ENCODE measurements around the gene GRK7. TPM values are rescaled to one million over a fixed set of nuclear protein-coding genes. Genes with fewer than 3 reads are reported as not detected.

The GRK7 gene
- total and polyA plus RNA-seq, 2 experiments from 2014 or later = 0.07 TPM; not detected in 1

DNA sequence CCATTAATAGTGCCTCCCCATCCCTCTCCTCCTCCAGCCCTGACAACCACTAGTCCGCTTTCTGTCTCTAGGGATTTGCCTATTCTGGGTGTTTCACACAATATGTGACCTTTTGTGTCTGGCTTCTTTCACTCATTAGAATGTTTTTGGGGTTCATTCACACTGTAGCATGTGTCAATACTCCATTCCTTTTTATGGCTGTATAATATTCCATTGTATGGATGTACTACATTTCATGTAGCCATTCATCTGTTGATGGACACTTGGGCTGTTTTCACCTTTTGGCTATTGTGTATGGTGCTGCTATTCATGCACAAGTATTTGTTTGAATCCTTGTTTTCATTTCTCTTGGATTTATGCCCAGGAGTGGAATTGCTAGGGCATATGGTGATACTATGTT is 16.5 kb downstream of the GRK7 start:
- no peaks in the 10 kb centered on the region for H3K9me2 ChIP-seq (replicated peaks; ENCODE audit: insufficient read depth)
- no peaks in the 10 kb centered on the region for H3K27me3 ChIP-seq
- WGBS (ENCODE audit: low lambda C conversion rate, missing lambda C conversion rate) = 93% methylated on average over 1 of the region's 1 CpG
- no peak overlapping the region for H3K4me2 ChIP-seq
- H3K79me2 ChIP-seq = no peaks in the 10 kb centered on the region
- H4K20me1 ChIP-seq (ENCODE audit: insufficient read depth, poor library complexity, severe bottlenecking) = no peaks in the 10 kb centered on the region
- no peak overlapping the region for H2AFZ ChIP-seq
- H3K27ac ChIP-seq = no peak overlapping the region
- no peaks in the 10 kb centered on the region for H3K4me1 ChIP-seq (ENCODE audit: insufficient read depth)
- no peak for DNase-seq (ENCODE audit: low spot score)
- H3K9me3 ChIP-seq (ENCODE audit: low read depth) = no peaks in the 10 kb centered on the region
- no peak for TF ChIP-seq EZH2 (IDR thresholded peaks at IDR 0.05; ENCODE audit: borderline replicate concordance)
- no peak for TF ChIP-seq EZH2phosphoT487 (IDR thresholded peaks at IDR 0.05; ENCODE audit: low read depth, severe bottlenecking, unreplicated experiment)
- TF ChIP-seq, protein P1, sequence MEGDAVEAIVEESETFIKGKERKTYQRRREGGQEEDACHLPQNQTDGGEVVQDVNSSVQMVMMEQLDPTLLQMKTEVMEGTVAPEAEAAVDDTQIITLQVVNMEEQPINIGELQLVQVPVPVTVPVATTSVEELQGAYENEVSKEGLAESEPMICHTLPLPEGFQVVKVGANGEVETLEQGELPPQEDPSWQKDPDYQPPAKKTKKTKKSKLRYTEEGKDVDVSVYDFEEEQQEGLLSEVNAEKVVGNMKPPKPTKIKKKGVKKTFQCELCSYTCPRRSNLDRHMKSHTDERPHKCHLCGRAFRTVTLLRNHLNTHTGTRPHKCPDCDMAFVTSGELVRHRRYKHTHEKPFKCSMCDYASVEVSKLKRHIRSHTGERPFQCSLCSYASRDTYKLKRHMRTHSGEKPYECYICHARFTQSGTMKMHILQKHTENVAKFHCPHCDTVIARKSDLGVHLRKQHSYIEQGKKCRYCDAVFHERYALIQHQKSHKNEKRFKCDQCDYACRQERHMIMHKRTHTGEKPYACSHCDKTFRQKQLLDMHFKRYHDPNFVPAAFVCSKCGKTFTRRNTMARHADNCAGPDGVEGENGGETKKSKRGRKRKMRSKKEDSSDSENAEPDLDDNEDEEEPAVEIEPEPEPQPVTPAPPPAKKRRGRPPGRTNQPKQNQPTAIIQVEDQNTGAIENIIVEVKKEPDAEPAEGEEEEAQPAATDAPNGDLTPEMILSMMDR (IDR thresholded peaks at IDR 0.05; ENCODE audit: poor library complexity) = no peak
- no peaks in the 10 kb centered on the region for H3K36me3 ChIP-seq (replicated peaks; ENCODE audit: insufficient read depth, low read depth)
- no peak overlapping the region for H3K4me3 ChIP-seq

DNA sequence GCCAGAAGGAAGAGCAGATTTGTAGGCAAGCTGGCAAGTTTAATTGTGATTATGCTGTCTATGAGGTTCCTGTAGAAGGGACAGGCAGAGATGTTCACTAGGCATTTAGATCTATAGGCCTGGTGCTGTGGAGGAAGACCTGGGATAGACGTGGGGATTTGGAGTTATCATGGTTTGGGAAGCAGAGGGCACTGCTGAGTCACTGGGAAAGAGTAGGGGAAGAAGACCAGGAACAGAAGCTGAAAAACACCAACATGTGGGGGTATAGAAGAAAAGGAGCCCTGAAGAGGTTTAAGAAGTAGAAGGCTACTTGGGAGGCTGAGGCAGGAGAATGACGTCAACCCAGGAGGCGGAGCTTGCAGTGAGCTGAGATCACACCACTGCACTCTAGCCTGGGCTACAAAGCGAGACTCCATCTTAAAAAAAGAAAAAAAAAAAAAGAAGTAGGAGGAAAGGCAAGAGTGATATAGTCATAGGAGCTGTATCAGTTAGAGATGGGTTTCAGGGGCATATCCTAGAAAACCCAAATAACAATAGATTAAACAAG is 19.3 kb downstream of the GRK7 start:
- WGBS (ENCODE audit: low lambda C conversion rate, missing lambda C conversion rate) = 53% methylated on average over 4 of the region's 4 CpGs
- H3K27me3 ChIP-seq = no peaks in the 10 kb centered on the region
- H3K27ac ChIP-seq = no peak overlapping the region
- no peaks in the 10 kb centered on the region for H3K9me3 ChIP-seq (ENCODE audit: low read depth)
- no peaks in the 10 kb centered on the region for H3K9me2 ChIP-seq (replicated peaks; ENCODE audit: insufficient read depth)
- no peaks in the 10 kb centered on the region for H3K79me2 ChIP-seq
- no peaks in the 10 kb centered on the region for H3K36me3 ChIP-seq (replicated peaks; ENCODE audit: insufficient read depth, low read depth)
- DNase-seq (ENCODE audit: low spot score) = no peak
- H2AFZ ChIP-seq = no peak overlapping the region
- H3K4me3 ChIP-seq = no peak overlapping the region
- no peak overlapping the region for H3K4me2 ChIP-seq
- no peaks in the 10 kb centered on the region for H3K4me1 ChIP-seq (ENCODE audit: insufficient read depth)
- no peaks in the 10 kb centered on the region for H4K20me1 ChIP-seq (ENCODE audit: insufficient read depth, poor library complexity, severe bottlenecking)
- TF ChIP-seq, protein P1 (IDR thresholded peaks at IDR 0.05; ENCODE audit: poor library complexity) = no peak
- no peak for TF ChIP-seq EZH2phosphoT487 (IDR thresholded peaks at IDR 0.05; ENCODE audit: low read depth, severe bottlenecking, unreplicated experiment)

DNA sequence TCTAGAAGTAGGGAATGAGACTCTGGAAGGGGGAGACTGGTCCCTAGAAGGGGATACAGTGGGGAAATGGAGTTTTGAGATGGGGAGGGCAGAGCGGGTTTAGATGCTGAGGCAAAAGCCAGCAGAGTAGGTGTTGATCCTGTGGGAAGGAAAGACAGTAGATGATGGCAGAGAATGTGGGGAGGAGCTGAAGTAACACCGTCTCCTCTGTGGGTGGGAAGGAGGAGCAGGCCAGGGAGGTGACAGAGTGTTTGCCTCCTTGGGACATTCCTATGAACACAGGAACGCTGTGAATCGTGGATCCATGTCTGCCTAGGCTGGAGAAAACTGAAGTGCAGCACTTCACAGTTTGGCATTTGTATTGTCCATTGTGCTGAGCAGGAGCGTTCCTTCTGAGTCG is 20.4 kb downstream of the GRK7 start:
- H3K27ac ChIP-seq = no peak overlapping the region
- no peaks in the 10 kb centered on the region for H3K9me2 ChIP-seq (replicated peaks; ENCODE audit: insufficient read depth)
- no peak overlapping the region for H3K4me2 ChIP-seq
- no peak overlapping the region for H3K4me3 ChIP-seq
- H3K9me3 ChIP-seq (ENCODE audit: low read depth) = no peaks in the 10 kb centered on the region
- no peaks in the 10 kb centered on the region for H4K20me1 ChIP-seq (ENCODE audit: insufficient read depth, poor library complexity, severe bottlenecking)
- TF ChIP-seq EZH2phosphoT487 (IDR thresholded peaks at IDR 0.05; ENCODE audit: low read depth, severe bottlenecking, unreplicated experiment) = no peak
- no peak for TF ChIP-seq EZH2 (IDR thresholded peaks at IDR 0.05; ENCODE audit: borderline replicate concordance)
- TF ChIP-seq, protein P1 (IDR thresholded peaks at IDR 0.05; ENCODE audit: poor library complexity) = no peak
- DNase-seq (ENCODE audit: low spot score) = no peak
- no peaks in the 10 kb centered on the region for H3K27me3 ChIP-seq
- no peaks in the 10 kb centered on the region for H3K36me3 ChIP-seq (replicated peaks; ENCODE audit: insufficient read depth, low read depth)
- H3K4me1 ChIP-seq (ENCODE audit: insufficient read depth) = no peaks in the 10 kb centered on the region
- no peak overlapping the region for H2AFZ ChIP-seq
- H3K79me2 ChIP-seq = no peaks in the 10 kb centered on the region
- WGBS (ENCODE audit: low lambda C conversion rate, missing lambda C conversion rate) = 89% methylated on average over 6 of the region's 6 CpGs

DNA sequence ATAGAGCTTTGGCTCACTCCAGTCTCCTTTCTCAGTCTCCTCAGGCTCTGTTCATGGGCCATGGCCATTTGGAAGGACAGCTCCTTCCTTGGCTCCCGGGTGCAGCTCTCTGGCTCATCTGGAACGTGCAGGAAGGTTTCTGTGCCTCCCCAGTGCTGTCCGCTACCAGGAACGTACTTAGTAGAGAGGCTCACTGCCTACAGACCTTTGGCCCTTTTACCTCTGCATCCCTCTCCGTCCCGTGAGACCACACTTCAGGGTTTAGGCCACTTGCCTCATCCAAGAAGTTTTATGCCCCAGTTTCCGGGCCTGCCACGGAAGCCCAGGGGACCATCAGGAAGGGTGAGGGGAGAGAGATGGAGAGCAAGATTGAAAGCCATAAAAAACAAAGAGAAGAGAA is 20.9 kb downstream of the GRK7 start:
- TF ChIP-seq, protein P1 (IDR thresholded peaks at IDR 0.05; ENCODE audit: poor library complexity) = no peak
- TF ChIP-seq EZH2phosphoT487 (IDR thresholded peaks at IDR 0.05; ENCODE audit: low read depth, severe bottlenecking, unreplicated experiment) (no peak), EZH2 (IDR thresholded peaks at IDR 0.05; ENCODE audit: borderline replicate concordance) (no peak)
- no peaks in the 10 kb centered on the region for H3K27me3 ChIP-seq
- H3K9me3 ChIP-seq (ENCODE audit: low read depth) = no peaks in the 10 kb centered on the region
- H3K4me2 ChIP-seq = no peak overlapping the region
- H3K79me2 ChIP-seq = no peaks in the 10 kb centered on the region
- no peak overlapping the region for H3K4me3 ChIP-seq
- no peaks in the 10 kb centered on the region for H3K4me1 ChIP-seq (ENCODE audit: insufficient read depth)
- no peak overlapping the region for H3K27ac ChIP-seq
- H3K36me3 ChIP-seq (replicated peaks; ENCODE audit: insufficient read depth, low read depth) = no peaks in the 10 kb centered on the region
- WGBS (ENCODE audit: low lambda C conversion rate, missing lambda C conversion rate) = 72% methylated on average over 8 of the region's 8 CpGs
- H2AFZ ChIP-seq = no peak overlapping the region
- no peaks in the 10 kb centered on the region for H4K20me1 ChIP-seq (ENCODE audit: insufficient read depth, poor library complexity, severe bottlenecking)
- H3K9me2 ChIP-seq (replicated peaks; ENCODE audit: insufficient read depth) = no peaks in the 10 kb centered on the region
- DNase-seq (ENCODE audit: low spot score) = no peak
